HEK293T (cell line): ENCODE data around the gene ARHGAP12.

Source experiments
- CTCF ChIA-PET: fragments of 350-600 bp; formaldehyde crosslinking; extraction: SDS; loops from one replicate; lab custom pipeline; 2021; ENCODE audit warnings: antibody characterized with exemption, inconsistent platforms; lab: Yijun Ruan, JAX
- POLR2A ChIA-PET: fragments of 350-600 bp; formaldehyde crosslinking; extraction: SDS; loops from one replicate; lab custom pipeline; 2020; ENCODE audit warnings: antibody characterized with exemption, inconsistent platforms; lab: Yijun Ruan, JAX
- DNase-seq: peaks from one replicate; pipeline ENCODE4 v3.0.0; 2012; ENCODE audit warnings: mixed read lengths; ENCODE audit errors: extremely low spot score
- ARNT ChIP-seq: fragments of 450-650 bp; IDR thresholded peaks from 2 replicates; pipeline ENCODE4 v1.6.1; 2017; ENCODE audit warnings: mild to moderate bottlenecking
- BHLHE40 ChIP-seq: fragments of 450-650 bp; IDR thresholded peaks from 2 replicates; pipeline ENCODE4 v1.6.1; 2016; ENCODE audit warnings: mild to moderate bottlenecking, moderate library complexity, borderline replicate concordance
- CTBP1 ChIP-seq: fragments of 450-650 bp; IDR thresholded peaks from 2 replicates; pipeline ENCODE4 v1.6.1; 2016; ENCODE audit warnings: borderline replicate concordance
- ELF4 ChIP-seq: fragments of 450-650 bp; IDR thresholded peaks from 2 replicates; pipeline ENCODE4 v1.6.1; 2017; ENCODE audit warnings: antibody characterized with exemption
- FOXA1 ChIP-seq: fragments of 450-650 bp; IDR thresholded peaks from 2 replicates; pipeline ENCODE4 v1.6.1; 2016; ENCODE audit warnings: mild to moderate bottlenecking
- FOXK2 ChIP-seq: fragments of 450-650 bp; IDR thresholded peaks from 2 replicates; pipeline ENCODE4 v1.6.1; 2016; ENCODE audit warnings: mild to moderate bottlenecking
- FOXM1 ChIP-seq: fragments of 450-650 bp; IDR thresholded peaks from 2 replicates; pipeline ENCODE4 v1.6.1; 2017; ENCODE audit warnings: mild to moderate bottlenecking, borderline replicate concordance
- HDGF ChIP-seq: fragments of 450-650 bp; IDR thresholded peaks from 2 replicates; pipeline ENCODE4 v1.6.1; 2017; ENCODE audit warnings: antibody characterized with exemption, borderline replicate concordance
- L3MBTL2 ChIP-seq: fragments of 450-650 bp; conservative IDR thresholded peaks from 2 replicates; pipeline ENCODE4 v1.6.1; 2016; ENCODE audit warnings: mild to moderate bottlenecking
- LEF1 ChIP-seq: fragments of 450-650 bp; IDR thresholded peaks from 2 replicates; pipeline ENCODE4 v1.6.1; 2017; ENCODE audit warnings: mild to moderate bottlenecking, borderline replicate concordance
- NFRKB ChIP-seq: fragments of 450-650 bp; IDR thresholded peaks from 2 replicates; pipeline ENCODE4 v1.6.1; 2016; ENCODE audit warnings: mild to moderate bottlenecking, moderate library complexity
- SP1 ChIP-seq: fragments of 450-650 bp; IDR thresholded peaks from 2 replicates; pipeline ENCODE4 v1.6.1; 2017
- SUZ12 ChIP-seq: fragments of 450-650 bp; IDR thresholded peaks from 2 replicates; pipeline ENCODE4 v1.6.1; 2016; ENCODE audit warnings: mild to moderate bottlenecking
- TARDBP ChIP-seq: fragments of 450-650 bp; IDR thresholded peaks from 2 replicates; pipeline ENCODE4 v1.6.1; 2016
- ZNF384 ChIP-seq: fragments of 450-650 bp; IDR thresholded peaks from 2 replicates; pipeline ENCODE4 v1.6.1; 2016
- TF ChIP-seq, protein P1 (sequence below): fragments of 450-650 bp; IDR thresholded peaks from 2 replicates; pipeline ENCODE4 v1.6.1; 2016

The ARHGAP12 gene

DNA sequence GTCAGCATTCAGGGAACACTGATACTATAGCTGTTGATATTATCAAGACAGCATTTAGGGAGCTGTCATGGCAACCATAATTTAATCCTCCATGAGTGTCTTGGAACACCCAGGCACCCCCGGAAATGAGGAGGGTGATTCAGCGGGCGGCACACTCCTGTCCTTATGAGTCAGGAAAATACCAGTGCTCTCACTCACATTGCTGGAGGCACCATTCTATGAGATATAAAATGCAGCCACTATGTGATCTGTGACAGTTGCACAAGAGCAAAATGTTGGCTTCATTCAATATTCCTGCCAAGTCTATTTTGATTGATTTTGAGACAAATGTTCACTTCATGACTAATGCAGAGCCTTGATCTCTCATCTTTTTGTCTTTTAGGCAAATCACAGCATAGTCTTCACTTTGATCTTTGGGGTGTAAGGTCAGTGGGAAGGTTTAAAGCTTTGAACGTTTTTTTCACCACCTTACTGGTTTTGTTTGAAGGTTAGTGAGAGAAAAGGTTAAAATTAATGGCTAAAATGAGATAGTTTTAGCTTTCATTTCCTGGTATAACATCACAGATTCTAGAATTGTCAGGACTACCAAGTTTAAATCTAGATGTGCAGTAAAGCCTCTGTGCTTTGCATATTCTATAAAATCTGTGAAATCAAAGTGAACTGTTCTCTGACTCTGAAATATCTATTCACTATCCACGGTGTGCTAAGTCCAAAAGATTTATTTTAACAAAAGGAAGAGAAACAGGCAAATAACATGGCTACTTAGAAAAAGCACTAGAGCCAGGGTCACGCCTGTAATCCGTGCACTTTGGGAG is 12.4 kb upstream of the ARHGAP12 start:
- ChIA-PET POLR2A (interaction anchor here (2.3 kb wide), 1 partner anchor 13 kb away, joined by 6 read pairs; the partner anchor contains the start of gene ARHGAP12), CTCF (no interaction called here)
- TF ChIP-seq ZNF384 (no peak), ELF4 (no peak), SP1 (no peak), FOXM1 (no peak), LEF1 (no peak), TARDBP (no peak), HDGF (no peak), FOXK2 (no peak), BHLHE40 (no peak), L3MBTL2 (no peak), SUZ12 (no peak), FOXA1 (no peak), NFRKB (no peak), ARNT (no peak), CTBP1 (no peak)
- TF ChIP-seq, protein P1, sequence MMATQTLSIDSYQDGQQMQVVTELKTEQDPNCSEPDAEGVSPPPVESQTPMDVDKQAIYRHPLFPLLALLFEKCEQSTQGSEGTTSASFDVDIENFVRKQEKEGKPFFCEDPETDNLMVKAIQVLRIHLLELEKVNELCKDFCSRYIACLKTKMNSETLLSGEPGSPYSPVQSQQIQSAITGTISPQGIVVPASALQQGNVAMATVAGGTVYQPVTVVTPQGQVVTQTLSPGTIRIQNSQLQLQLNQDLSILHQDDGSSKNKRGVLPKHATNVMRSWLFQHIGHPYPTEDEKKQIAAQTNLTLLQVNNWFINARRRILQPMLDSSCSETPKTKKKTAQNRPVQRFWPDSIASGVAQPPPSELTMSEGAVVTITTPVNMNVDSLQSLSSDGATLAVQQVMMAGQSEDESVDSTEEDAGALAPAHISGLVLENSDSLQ: no peak
- no peak for DNase-seq

DNA sequence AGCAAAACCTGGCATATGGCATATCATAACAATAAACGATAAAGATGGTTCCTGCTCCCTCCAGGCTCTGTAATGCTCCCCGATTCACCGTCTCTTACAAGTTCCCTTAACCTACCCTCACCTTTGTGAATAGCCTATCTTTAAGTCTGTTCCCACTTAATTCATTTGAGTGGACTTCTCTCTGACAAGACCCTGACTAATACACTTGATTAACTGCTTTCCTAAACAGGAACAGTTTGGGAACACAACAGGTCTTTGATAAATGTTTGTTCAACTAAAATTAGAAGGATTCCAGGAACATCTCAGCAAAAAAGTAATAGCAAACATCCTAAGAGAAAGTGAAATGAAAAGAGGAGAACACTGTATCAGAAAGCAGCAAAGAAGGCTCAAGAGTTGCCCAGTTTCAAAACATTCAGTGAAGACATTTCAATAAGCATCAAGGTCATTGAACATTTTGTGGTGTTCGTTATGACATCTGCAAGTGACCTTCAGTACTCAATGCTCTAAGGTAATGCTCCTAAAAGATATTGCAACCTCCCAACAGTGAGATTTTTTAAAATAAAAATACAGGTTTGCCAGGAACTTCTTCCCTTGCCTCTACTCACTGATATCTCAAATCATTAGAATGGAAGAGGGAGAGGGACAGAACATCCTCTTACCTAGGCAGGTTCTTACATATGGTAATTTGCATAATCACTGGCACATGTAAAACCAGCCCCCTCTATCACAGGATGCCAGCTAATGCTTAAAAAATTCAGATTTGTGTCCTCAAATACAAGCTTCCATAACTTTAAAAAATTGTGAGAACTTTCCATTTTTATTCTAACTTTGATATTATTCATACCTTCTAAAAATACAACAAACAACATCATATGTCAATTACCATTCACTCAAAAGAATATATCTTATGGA is 11.4 kb upstream of the ARHGAP12 start:
- no peak for DNase-seq
- ChIA-PET CTCF (no interaction called here), POLR2A (interaction anchor here (2.3 kb wide), 1 partner anchor 12 kb away, joined by 6 read pairs; the partner anchor contains the start of gene ARHGAP12)
- TF ChIP-seq CTBP1: no peak
- TF ChIP-seq, protein P1: no peak

DNA sequence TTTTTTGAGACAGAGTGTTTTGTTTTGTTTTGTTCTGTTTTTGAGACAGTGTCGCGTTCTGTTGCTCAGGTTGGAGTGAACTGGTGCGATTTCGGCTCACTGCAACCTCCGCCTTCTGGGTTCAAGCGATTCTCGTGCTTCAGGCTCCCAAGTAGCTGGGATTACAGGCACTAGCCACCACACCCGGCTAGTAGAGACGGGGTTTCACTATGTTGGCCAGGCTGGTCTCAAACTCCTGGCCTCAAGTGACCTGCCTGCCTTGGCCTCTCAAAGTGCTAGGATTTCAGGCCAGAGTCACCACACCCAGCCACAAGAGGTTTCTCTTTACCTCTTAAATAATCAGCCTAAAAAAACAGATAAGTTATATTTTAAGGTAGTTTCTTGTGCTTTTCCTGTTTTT is 8.7 kb upstream of the ARHGAP12 start:
- ChIA-PET POLR2A (no interaction called here), CTCF (no interaction called here)
- TF ChIP-seq SP1 (no peak), FOXA1 (no peak), ZNF384 (no peak), FOXM1 (no peak), SUZ12 (no peak), LEF1 (no peak), ARNT (no peak), CTBP1 (no peak), TARDBP (no peak), HDGF (no peak)
- TF ChIP-seq, protein P1: no peak
- DNase-seq: no peak

DNA sequence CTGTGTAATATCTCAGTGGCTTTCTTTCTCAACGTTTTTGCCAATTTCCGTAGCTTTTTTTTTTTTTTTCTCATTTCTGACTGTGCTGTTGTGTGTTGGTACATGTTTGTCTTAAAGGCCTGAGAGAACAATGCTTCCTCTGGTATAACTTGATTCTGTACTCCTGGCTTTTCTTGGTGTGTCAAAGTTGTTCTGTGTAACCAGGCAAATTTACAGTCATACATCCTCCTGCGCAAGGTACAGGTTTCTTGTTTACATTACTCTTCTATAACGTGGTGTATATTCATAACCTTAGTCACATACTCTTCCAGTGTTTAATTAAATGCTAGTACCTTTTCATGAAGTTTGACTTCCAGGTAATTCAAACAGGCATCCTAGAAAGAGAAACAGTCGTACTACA is 8.3 kb upstream of the ARHGAP12 start:
- ChIA-PET POLR2A (no interaction called here), CTCF (no interaction called here)
- no peak for DNase-seq
- TF ChIP-seq SUZ12 (no peak), FOXM1 (no peak), ARNT (no peak), NFRKB (no peak), BHLHE40 (no peak)

DNA sequence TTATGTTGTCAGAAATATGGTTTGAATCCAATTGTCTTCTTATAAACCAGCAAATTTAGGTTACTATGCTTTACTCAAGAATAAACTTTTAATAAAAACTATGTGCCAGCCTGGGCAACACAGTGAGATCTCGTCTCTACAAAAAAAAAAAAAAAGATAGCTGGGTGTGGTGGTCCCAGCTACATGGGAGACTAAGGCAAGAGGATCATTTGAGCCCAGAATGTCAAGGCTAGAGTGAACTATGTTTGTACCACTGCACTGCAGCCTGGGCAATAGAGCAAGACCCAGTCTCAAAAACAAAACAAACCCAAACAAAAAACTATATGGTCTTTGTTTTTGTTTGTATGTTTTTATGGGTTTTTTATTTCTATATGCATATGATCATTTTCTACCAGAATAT is 7.5 kb upstream of the ARHGAP12 start:
- ChIA-PET POLR2A (interaction anchor here (0.5 kb wide), 1 partner anchor 80 kb away, joined by 3 read pairs; no protein-coding TSS in a partner anchor), CTCF (interaction anchor here (0.7 kb wide), 1 partner anchor 116 kb away, joined by 5 read pairs; no protein-coding TSS in a partner anchor)
- no peak for TF ChIP-seq CTBP1
- no peak for TF ChIP-seq HDGF
- TF ChIP-seq, protein P1: no peak
- TF ChIP-seq BHLHE40: no peak
- TF ChIP-seq LEF1: no peak
- no peak for TF ChIP-seq ZNF384
- no peak for TF ChIP-seq L3MBTL2
- TF ChIP-seq ARNT: no peak
- no peak for TF ChIP-seq FOXM1
- no peak for TF ChIP-seq NFRKB
- no peak for TF ChIP-seq ELF4
- TF ChIP-seq FOXK2: no peak
- TF ChIP-seq TARDBP: no peak
- TF ChIP-seq FOXA1: no peak
- no peak for TF ChIP-seq SP1
- TF ChIP-seq SUZ12: no peak
- DNase-seq: no peak
